Kidney (tissue), 14 donors: Measurements from ENCODE around the gene NRXN3. TPM values are rescaled to one million over a fixed set of nuclear protein-coding genes. Genes with fewer than 3 reads are reported as not detected.

Source experiments
- DNase-seq, 5 donors: peaks; one replicate each; pipeline ENCODE4 v3.0.0-alpha.2; 2013 to 2020
- FAIRE-seq: peaks from 2 replicates; lab custom pipeline; 2012; peaks lifted over from hg19 to GRCh38; lab: Jason Lieb, UNC
- H3K27ac ChIP-seq, 2 donors: one replicate each; pipeline ENCODE4 v1.7.0; 2013; ENCODE audit warnings: low read depth in 2 of 2, low read length in 2 of 2, inconsistent platforms in 1 of 2
- H3K27me3 ChIP-seq: one replicate; pipeline ENCODE4 v1.7.1; 2013; ENCODE audit warnings: low read length, inconsistent platforms; ENCODE audit not compliant: control insufficient read depth, insufficient read depth
- H3K36me3 ChIP-seq, 3 donors: one replicate each; pipeline versions ENCODE4 v1.7.0 to v1.7.1; 2013; ENCODE audit warnings: low read length in 3 of 3, control low read depth in 1 of 3, inconsistent platforms in 1 of 3; ENCODE audit not compliant: insufficient read depth in 3 of 3, control insufficient read depth in 2 of 3
- H3K4me1 ChIP-seq, 3 donors: one replicate each; pipeline versions ENCODE4 v1.7.0 to v1.7.1; 2013; ENCODE audit warnings: low read length in 3 of 3, inconsistent platforms in 1 of 3, low read depth in 1 of 3; ENCODE audit not compliant: control insufficient read depth in 2 of 3, insufficient read depth in 2 of 3
- H3K4me3 ChIP-seq, 3 donors: one replicate each; pipeline versions ENCODE4 v1.7.0 to v1.8.1; 2013; ENCODE audit warnings: low read length in 3 of 3, control low read depth in 1 of 3, inconsistent platforms in 1 of 3
- H3K9ac ChIP-seq, 3 donors: one replicate each; pipeline versions ENCODE4 v1.7.0 to v1.7.1; 2013; ENCODE audit warnings: low read length in 3 of 3, control low read depth in 1 of 3, inconsistent platforms in 1 of 3
- H3K9me3 ChIP-seq, 3 donors: one replicate each; pipeline versions ENCODE4 v1.7.0 to v1.7.1; 2013; ENCODE audit warnings: low read length in 3 of 3, control low read depth in 1 of 3, inconsistent platforms in 1 of 3; ENCODE audit not compliant: control insufficient read depth in 2 of 3, insufficient read depth in 1 of 3
- CTCF ChIP-seq: IDR thresholded peaks from 3 replicates; pipeline ENCODE4 v1.5.1; 2012; ENCODE audit warnings: mild to moderate bottlenecking, moderate library complexity, borderline replicate concordance; ENCODE audit not compliant: insufficient read depth; ENCODE audit errors: extremely low read depth
- intact Hi-C: fragments of 100-400 bp; cut with DNase I; formaldehyde crosslinking; loops from one replicate; pipeline ENCODE4 v1.11.1; 2022
- polyA plus RNA-seq: library from polyadenylated mRNA; stranded (reverse); fragments of 350-450 nt; fragmentation: Illumina TruSeq; extraction: RNeasy Lipid Tissue Mini Kit (QIAGEN cat#74804); gene quantifications from one replicate; pipeline ENCODE4 v1.2.3, GENCODE V29; 2014; ENCODE audit warnings: low read depth, low replicate concordance; ENCODE audit not compliant: insufficient read depth
- total RNA-seq: library from RNA; stranded (reverse); fragmentation: NEBNext Ultra II Directional; extraction: Animal tissue kit (Norgen Biotek cat#: 25700); gene quantifications from one replicate; pipeline ENCODE4 v1.2.1, GENCODE V29; 2021
- donor health status: control.
- donor health status: control.
- donor health status: control.
- donor health status: control.
- donor health status: control.
- donor health status: DM: yes; HTN: yes; CAD: no.
- donor health status: Normal renal cell carcinoma (clear cell type).

Gene NRXN3
- total and polyA plus RNA-seq, 2 donors from 2014 or later, result 1.5 to 2.4 TPM

DNA sequence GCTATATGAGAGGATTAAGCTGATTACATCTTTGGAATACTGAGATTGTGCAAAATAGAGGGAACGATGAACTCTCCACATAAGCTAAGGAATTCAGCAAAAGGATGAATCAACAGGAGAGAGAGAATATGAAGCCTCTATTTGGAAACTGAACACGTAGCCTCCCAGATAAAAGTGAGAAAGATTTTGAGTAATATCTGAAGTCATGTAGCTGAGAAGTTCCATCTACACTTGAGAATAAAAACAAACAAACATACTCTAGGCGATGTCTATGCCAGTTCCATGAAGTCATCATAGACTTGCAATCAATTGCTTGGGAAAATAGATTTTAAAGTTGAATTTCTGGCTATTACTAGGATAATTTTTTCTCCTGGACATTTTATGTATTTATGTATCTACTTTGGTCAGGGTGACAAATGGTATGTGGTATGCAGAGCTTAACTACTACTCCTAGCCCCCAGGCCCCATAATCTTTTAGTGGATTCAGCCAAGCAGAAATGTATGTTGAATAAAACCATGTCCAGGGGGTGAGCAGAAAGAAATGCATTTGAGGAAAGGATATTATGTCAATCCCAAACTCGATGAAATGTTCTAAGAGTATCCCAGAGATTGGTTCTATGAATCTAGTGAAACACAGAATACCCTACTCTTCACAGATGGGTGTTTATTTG lies 1413.7 kb downstream of the NRXN3 start:
- no peak for TF ChIP-seq CTCF
- H3K9ac ChIP-seq, result no peak overlapping the region
- FAIRE-seq, result no peak

GRCh38 chr14:79584679-79585078 lies 1414.5 kb downstream of the NRXN3 start:
- no peak overlapping the region for H3K9ac ChIP-seq
- peaks cover 0 to 4% (median 2%) of the 10 kb centered on the region in 3 donors for H3K4me1 ChIP-seq
- H3K9me3 ChIP-seq, result no peaks in the 10 kb centered on the region
- H3K27ac ChIP-seq, result no peak overlapping the region
- no peak overlapping the region for H3K4me3 ChIP-seq
- FAIRE-seq (no peak), DNase-seq (no peak)
- intact Hi-C loops, result no loop called here
- H3K36me3 ChIP-seq, result no peaks in the 10 kb centered on the region
- TF ChIP-seq CTCF, result no peak
- H3K27me3 ChIP-seq, result no peaks in the 10 kb centered on the region

More for the DNA sequence above, 1413.7 kb downstream of the NRXN3 start:
- intact Hi-C loops, result no loop called here
- DNase-seq, result no peak
- peaks cover 0 to 4% (median 2%) of the 10 kb centered on the region in 3 donors for H3K4me1 ChIP-seq
- no peak overlapping the region for H3K4me3 ChIP-seq
- H3K9me3 ChIP-seq, result no peaks in the 10 kb centered on the region
- H3K27ac ChIP-seq, result no peak overlapping the region
- no peaks in the 10 kb centered on the region for H3K36me3 ChIP-seq
- no peaks in the 10 kb centered on the region for H3K27me3 ChIP-seq

- FAIRE-seq, result no peak
These were observed 1415.7 kb downstream of the NRXN3 start for GRCh38 chr14:79585845-79586244.

More at GRCh38 chr14:79585845-79586244, 1415.7 kb downstream of the NRXN3 start:
- H3K9ac ChIP-seq, result no peak overlapping the region
- H3K4me1 ChIP-seq, result peaks cover 0 to 4% (median 2%) of the 10 kb centered on the region in 3 donors
- intact Hi-C loops, result no loop called here
- H3K27ac ChIP-seq, result no peak overlapping the region
- no peak for TF ChIP-seq CTCF
- no peaks in the 10 kb centered on the region for H3K27me3 ChIP-seq
- no peaks in the 10 kb centered on the region for H3K36me3 ChIP-seq
- no peaks in the 10 kb centered on the region for H3K9me3 ChIP-seq
- no peak for DNase-seq
- H3K4me3 ChIP-seq, result no peak overlapping the region
